H9 (cell line): ENCODE data around the gene SPRR4. TPM values are rescaled to one million over a fixed set of nuclear protein-coding genes. Genes with fewer than 3 reads are reported as not detected.

Experiments
- DNase-seq: peaks from one replicate; pipeline ENCODE4 v3.0.0-alpha.2; 2017
- H2AFZ ChIP-seq: one replicate; pipeline ENCODE4 v1.6.1; 2013; ENCODE audit warnings: mild to moderate bottlenecking, low read length, control low read depth, moderate library complexity
- H2AK5ac ChIP-seq: 2 replicates; pipeline ENCODE4 v1.6.1; 2013; ENCODE audit warnings: low read length, control low read depth, mixed read lengths; ENCODE audit not compliant: insufficient read length
- H2BK120ac ChIP-seq: one replicate; pipeline ENCODE4 v1.6.1; 2013; ENCODE audit warnings: low read depth, mild to moderate bottlenecking, low read length, control low read depth, inconsistent platforms; ENCODE audit not compliant: poor library complexity, severe bottlenecking
- H2BK12ac ChIP-seq: 2 replicates; pipeline ENCODE4 v1.6.1; 2013; ENCODE audit warnings: low read length, control low read depth, mixed read lengths, low read depth; ENCODE audit not compliant: insufficient read length
- H2BK15ac ChIP-seq: 2 replicates; pipeline ENCODE4 v1.6.1; 2013; ENCODE audit warnings: low read depth, low read length, control low read depth
- H2BK20ac ChIP-seq: one replicate; pipeline ENCODE4 v1.6.1; 2013; ENCODE audit warnings: low read depth, mild to moderate bottlenecking, low read length, control low read depth, inconsistent platforms; ENCODE audit not compliant: poor library complexity, severe bottlenecking
- H2BK5ac ChIP-seq: 2 replicates; pipeline ENCODE4 v1.6.1; 2013; ENCODE audit warnings: low read length, control low read depth, mixed read lengths; ENCODE audit not compliant: insufficient read length
- H3K14ac ChIP-seq: 2 replicates; pipeline ENCODE4 v1.6.1; 2013; ENCODE audit warnings: low read length, control low read depth; ENCODE audit not compliant: insufficient read depth
- H3K18ac ChIP-seq: 2 replicates; pipeline ENCODE4 v1.6.1; 2013; ENCODE audit warnings: low read depth, mild to moderate bottlenecking, mixed read lengths, low read length, control low read depth; ENCODE audit not compliant: insufficient read length
- H3K23ac ChIP-seq: 2 replicates; pipeline ENCODE4 v1.6.1; 2013; ENCODE audit warnings: low read length, control low read depth, mixed read lengths, low read depth; ENCODE audit not compliant: insufficient read length
- H3K23me2 ChIP-seq: 2 replicates; pipeline ENCODE4 v1.6.1; 2013; ENCODE audit warnings: low read depth, mild to moderate bottlenecking, mixed read lengths, low read length, control low read depth; ENCODE audit not compliant: insufficient read length, poor library complexity, severe bottlenecking
- H3K27ac ChIP-seq: 2 replicates; pipeline ENCODE4 v1.5.1; 2013; ENCODE audit warnings: low read length, control low read depth, mixed read lengths, low read depth; ENCODE audit not compliant: insufficient read length
- H3K27me3 ChIP-seq: 2 replicates; pipeline ENCODE4 v1.6.1; 2013; ENCODE audit warnings: low read length, control low read depth, inconsistent platforms; ENCODE audit not compliant: insufficient read depth
- H3K4ac ChIP-seq: 2 replicates; pipeline ENCODE4 v1.6.1; 2013; ENCODE audit warnings: low read depth, mild to moderate bottlenecking, control low read depth, inconsistent platforms, low read length, moderate library complexity
- H3K4me1 ChIP-seq: 2 replicates; pipeline ENCODE4 v1.6.1; 2013; ENCODE audit warnings: low read length, control low read depth, inconsistent platforms; ENCODE audit not compliant: insufficient read depth
- H3K4me2 ChIP-seq: 2 replicates; pipeline ENCODE4 v1.6.1; 2013; ENCODE audit warnings: low read length, control low read depth, mixed read lengths; ENCODE audit not compliant: insufficient read length, insufficient read depth
- H3K56ac ChIP-seq: 2 replicates; pipeline ENCODE4 v1.6.1; 2013; ENCODE audit warnings: low read depth, mild to moderate bottlenecking, mixed read lengths, low read length, control low read depth; ENCODE audit not compliant: insufficient read length
- H3K79me1 ChIP-seq: 2 replicates; pipeline ENCODE4 v1.6.1; 2013; ENCODE audit warnings: low read depth, mild to moderate bottlenecking, moderate library complexity, low read length, control low read depth, inconsistent platforms; ENCODE audit not compliant: insufficient read depth, poor library complexity, severe bottlenecking
- H3K79me2 ChIP-seq: 2 replicates; pipeline ENCODE4 v1.6.1; 2013; ENCODE audit warnings: low read length, control low read depth, inconsistent platforms; ENCODE audit not compliant: insufficient read depth
- H3K9ac ChIP-seq: 2 replicates; pipeline ENCODE4 v1.6.1; 2013; ENCODE audit warnings: low read length, control low read depth, mixed read lengths; ENCODE audit not compliant: insufficient read length; ENCODE audit errors: extremely low read depth
- H3K9me3 ChIP-seq: one replicate; pipeline ENCODE4 v1.6.1; 2013; ENCODE audit warnings: low read depth, low read length, inconsistent platforms; ENCODE audit not compliant: control insufficient read depth
- H3T11ph ChIP-seq: one replicate; pipeline ENCODE4 v1.6.1; 2013; ENCODE audit warnings: mild to moderate bottlenecking, low read length, control low read depth, inconsistent platforms
- H4K20me1 ChIP-seq: one replicate; pipeline ENCODE4 v1.6.1; 2013; ENCODE audit not compliant: control insufficient read depth, insufficient read length, insufficient read depth
- H4K5ac ChIP-seq: 2 replicates; pipeline ENCODE4 v1.6.1; 2013; ENCODE audit warnings: low read depth, mild to moderate bottlenecking, mixed read lengths, low read length, control low read depth; ENCODE audit not compliant: insufficient read length
- H4K8ac ChIP-seq: replicated peaks from 2 replicates; pipeline ENCODE4 v1.6.1; 2013; ENCODE audit warnings: low read length, control low read depth, mixed read lengths, low read depth; ENCODE audit not compliant: insufficient read length
- H4K91ac ChIP-seq: 2 replicates; pipeline ENCODE4 v1.6.1; 2013; ENCODE audit warnings: low read depth, mild to moderate bottlenecking, moderate library complexity, mixed read lengths, low read length, control low read depth; ENCODE audit not compliant: insufficient read length
- H3K27ac Mint-ChIP-seq, 3 experiments: 2 replicates in 2 of 3; 3 replicates in 1 of 3; pipeline ENCODE4 v1.8.0; 2020 to 2021; ENCODE audit warnings: mixed read lengths in 3 of 3, mild to moderate bottlenecking in 1 of 3, moderate library complexity in 1 of 3
- H3K27me3 Mint-ChIP-seq: 2 replicates; pipeline ENCODE4 v1.8.0; 2021; ENCODE audit warnings: low read depth, mild to moderate bottlenecking, moderate library complexity, mixed read lengths
- H3K36me3 Mint-ChIP-seq, 3 experiments: 2 replicates in 2 of 3; 3 replicates in 1 of 3; pipeline ENCODE4 v1.8.0; 2020 to 2021; ENCODE audit warnings: low read depth in 3 of 3, mixed read lengths in 3 of 3; ENCODE audit not compliant: insufficient read depth in 1 of 3
- H3K4me1 Mint-ChIP-seq, 2 experiments: 2 replicates each; pipeline ENCODE4 v1.8.0; 2020; ENCODE audit warnings: mixed read lengths in 2 of 2
- H3K4me3 Mint-ChIP-seq, 2 experiments: 2 replicates in 1 of 2; 3 replicates in 1 of 2; pipeline ENCODE4 v1.8.0; 2020 to 2021; ENCODE audit warnings: mild to moderate bottlenecking in 2 of 2, mixed read lengths in 2 of 2, moderate library complexity in 1 of 2
- H3K9me3 Mint-ChIP-seq, 2 experiments: 2 replicates in 1 of 2; 3 replicates in 1 of 2; pipeline ENCODE4 v1.8.0; 2020; ENCODE audit warnings: mild to moderate bottlenecking in 2 of 2, mixed read lengths in 2 of 2, moderate library complexity in 1 of 2
- WGBS: extraction: QIAGEN DNeasy Blood & Tissue Kit; methylation state at CpG from one replicate; pipeline ENCODE4 v1.1.7; 2013; ENCODE audit warnings: missing lambda C conversion rate, low lambda C conversion rate, mixed read lengths; ENCODE audit not compliant: insufficient read length; ENCODE audit errors: extremely low coverage; 5-methylcytosine and 5-hydroxymethylcytosine counted together
- total RNA-seq: library from RNA; stranded (reverse); gene quantifications from 2 replicates; pipeline ENCODE4 v1.2.1, GENCODE V29; 2021
- TF ChIP-seq, protein P1 (sequence below): fragments of 200-600 bp; sonication (generic); conservative IDR thresholded peaks from 3 replicates; pipeline ENCODE4 v1.8.0; 2021; ENCODE audit warnings: antibody characterized with exemption, mild to moderate bottlenecking

SPRR4 gene
- total RNA-seq, 1 experiment from 2014 or later = not detected

- H3K9ac ChIP-seq = no peak overlapping the region
- DNase-seq = no peak
These were observed 16.0 kb upstream of the SPRR4 start for GRCh38 chr1:152954436-152954835.

More at GRCh38 chr1:152954436-152954835, 16.0 kb upstream of the SPRR4 start:
- Histone ChIP-seq H2BK120ac (no peak overlapping the region), H2AK5ac (no peak overlapping the region), H3K23ac (no peak overlapping the region), H4K20me1 (no peaks in the 10 kb centered on the region), H3K4ac (no peak overlapping the region), H3K18ac (no peak overlapping the region), H4K8ac (no peak overlapping the region), H4K91ac (no peak overlapping the region), H3K79me1 (no peaks in the 10 kb centered on the region), H2BK15ac (no peak overlapping the region), H3T11ph (no peak overlapping the region), H4K5ac (no peak overlapping the region), H2BK12ac (no peak overlapping the region), H3K27me3 (no peaks in the 10 kb centered on the region), H2AFZ (no peak overlapping the region), H3K79me2 (no peaks in the 10 kb centered on the region), H3K27ac (no peak overlapping the region), H3K4me2 (no peak overlapping the region), H3K56ac (no peak overlapping the region), H2BK20ac (no peak overlapping the region), H3K14ac (no peak overlapping the region), H3K4me1 (no peaks in the 10 kb centered on the region), H2BK5ac (no peak overlapping the region), H3K23me2 (no peaks in the 10 kb centered on the region), H3K9me3 (no peaks in the 10 kb centered on the region)
- Mint-ChIP-seq H3K9me3 (peaks cover 22 to 57% of the 10 kb centered on the region in 2 experiments), H3K27me3 (peaks cover 5% of the 10 kb centered on the region), H3K27ac (no peak overlapping the region), H3K36me3 (no peaks in the 10 kb centered on the region), H3K4me3 (no peak overlapping the region), H3K4me1 (no peaks in the 10 kb centered on the region)
- TF ChIP-seq, protein P1, sequence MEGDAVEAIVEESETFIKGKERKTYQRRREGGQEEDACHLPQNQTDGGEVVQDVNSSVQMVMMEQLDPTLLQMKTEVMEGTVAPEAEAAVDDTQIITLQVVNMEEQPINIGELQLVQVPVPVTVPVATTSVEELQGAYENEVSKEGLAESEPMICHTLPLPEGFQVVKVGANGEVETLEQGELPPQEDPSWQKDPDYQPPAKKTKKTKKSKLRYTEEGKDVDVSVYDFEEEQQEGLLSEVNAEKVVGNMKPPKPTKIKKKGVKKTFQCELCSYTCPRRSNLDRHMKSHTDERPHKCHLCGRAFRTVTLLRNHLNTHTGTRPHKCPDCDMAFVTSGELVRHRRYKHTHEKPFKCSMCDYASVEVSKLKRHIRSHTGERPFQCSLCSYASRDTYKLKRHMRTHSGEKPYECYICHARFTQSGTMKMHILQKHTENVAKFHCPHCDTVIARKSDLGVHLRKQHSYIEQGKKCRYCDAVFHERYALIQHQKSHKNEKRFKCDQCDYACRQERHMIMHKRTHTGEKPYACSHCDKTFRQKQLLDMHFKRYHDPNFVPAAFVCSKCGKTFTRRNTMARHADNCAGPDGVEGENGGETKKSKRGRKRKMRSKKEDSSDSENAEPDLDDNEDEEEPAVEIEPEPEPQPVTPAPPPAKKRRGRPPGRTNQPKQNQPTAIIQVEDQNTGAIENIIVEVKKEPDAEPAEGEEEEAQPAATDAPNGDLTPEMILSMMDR = no peak
- WGBS = no CpG with 5 or more reads among the region's 6 CpGs
